GM18907 (cell line): ENCODE results near the gene ST6GALNAC5.
A peak's percentile ranks its signal among the peaks of the same experiment; 100 is the strongest.
"Not testable (repeated sequence)": the region's sequence is repeated elsewhere in the genome, so short reads cannot be mapped to it uniquely, and the experiment has no call there.

Experiments
- ATAC-seq: cut with Tn5 transposase; IDR thresholded peaks from one replicate; pipeline ENCODE4 v1.9.1; 2021; ENCODE audit warnings: mild to moderate bottlenecking, moderate library complexity; ENCODE audit not compliant: unreplicated experiment

ST6GALNAC5 gene

GRCh38 chr1:76865696-76866286, 1.5 kb upstream of the ST6GALNAC5 start:
- no peak for ATAC-seq

- ATAC-seq = no peak
These were observed 714 bp upstream of the ST6GALNAC5 start for GRCh38 chr1:76866566-76866965.

- peak; percentile 69 for ATAC-seq
These were observed 1.0 kb downstream of the ST6GALNAC5 start for GRCh38 chr1:76868154-76868882.

- ATAC-seq = no peak
These were observed 1.6 kb downstream of the ST6GALNAC5 start for GRCh38 chr1:76868916-76869315.

GRCh38 chr1:76870037-76870436, 2.8 kb downstream of the ST6GALNAC5 start:
- no peak for ATAC-seq

- peak; percentile 90 for ATAC-seq
These were observed 4.2 kb downstream of the ST6GALNAC5 start for GRCh38 chr1:76871355-76871974.

GRCh38 chr1:76872944-76873343, 5.7 kb downstream of the ST6GALNAC5 start:
- ATAC-seq = no peak

- no peak for ATAC-seq
These were observed 9.5 kb downstream of the ST6GALNAC5 start for GRCh38 chr1:76876655-76877395.

- ATAC-seq = not testable (repeated sequence)
These were observed 11.7 kb downstream of the ST6GALNAC5 start for GRCh38 chr1:76879014-76879413.

GRCh38 chr1:76881762-76882161, 14.5 kb downstream of the ST6GALNAC5 start:
- ATAC-seq = no peak

GRCh38 chr1:76891931-76892622, 24.8 kb downstream of the ST6GALNAC5 start:
- ATAC-seq = no peak

- ATAC-seq = no peak
These were observed 25.4 kb downstream of the ST6GALNAC5 start for GRCh38 chr1:76892675-76893074.

- peak; percentile 99 for ATAC-seq
These were observed 34.0 kb downstream of the ST6GALNAC5 start for GRCh38 chr1:76901158-76901767.

GRCh38 chr1:76905876-76906595, 38.8 kb downstream of the ST6GALNAC5 start:
- no peak for ATAC-seq

GRCh38 chr1:76909311-76909710, 42.0 kb downstream of the ST6GALNAC5 start:
- no peak for ATAC-seq

GRCh38 chr1:76919085-76919484, 51.8 kb downstream of the ST6GALNAC5 start:
- no peak for ATAC-seq

- ATAC-seq = no peak
These were observed 54.3 kb downstream of the ST6GALNAC5 start for GRCh38 chr1:76921590-76921989.

- no peak for ATAC-seq
These were observed 58.5 kb downstream of the ST6GALNAC5 start for GRCh38 chr1:76925825-76926224.

GRCh38 chr1:76928522-76928921, 61.2 kb downstream of the ST6GALNAC5 start:
- no peak for ATAC-seq

GRCh38 chr1:76929136-76929535, 61.9 kb downstream of the ST6GALNAC5 start:
- no peak for ATAC-seq
